Breast epithelium (tissue), 3 donors: ENCODE measurements around the gene GIPC3.
"Not testable (repeated sequence)": the region's sequence is repeated elsewhere in the genome, so short reads cannot be mapped to it uniquely, and the experiment has no call there.

Experiments used
- POLR2A ChIP-seq: fragments of 450-650 bp; IDR thresholded peaks from one replicate; pipeline ENCODE4 v1.6.1; 2016; ENCODE audit warnings: antibody characterized with exemption, mild to moderate bottlenecking, moderate library complexity
- POLR2AphosphoS5 ChIP-seq, 3 donors: sonication (generic); formaldehyde crosslinking; IDR thresholded peaks; one replicate each; pipeline ENCODE4 v1.6.1; 2017; ENCODE audit warnings: antibody characterized with exemption in 3 of 3
- TF ChIP-seq, protein P1 (sequence below), 3 donors: fragments of 450-650 bp; IDR thresholded peaks; one replicate each; pipeline ENCODE4 v1.5.1; 2016 to 2017; ENCODE audit warnings: antibody characterized with exemption in 3 of 3, mild to moderate bottlenecking in 3 of 3, moderate library complexity in 3 of 3

DNA sequence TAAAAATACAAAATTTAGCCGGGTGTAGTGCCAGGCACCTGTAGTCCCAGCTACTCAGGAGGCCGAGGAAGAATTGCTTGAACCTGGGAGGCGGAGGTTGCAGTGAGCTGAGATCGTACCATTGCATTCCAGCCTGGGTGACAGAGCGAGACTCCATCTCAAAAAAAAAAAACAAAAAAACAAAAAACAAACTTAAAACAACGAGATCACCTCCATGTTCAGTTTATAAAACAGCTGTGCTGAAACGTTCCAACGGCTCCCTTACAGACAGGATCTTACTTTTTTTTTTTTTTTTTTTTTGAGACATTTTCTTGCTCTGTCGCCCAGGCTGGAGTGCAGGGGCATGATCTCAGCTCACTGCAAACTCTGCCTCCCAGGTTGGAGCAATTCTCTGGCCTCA lies 43.5 kb downstream of the GIPC3 start:
- TF ChIP-seq, protein P1, sequence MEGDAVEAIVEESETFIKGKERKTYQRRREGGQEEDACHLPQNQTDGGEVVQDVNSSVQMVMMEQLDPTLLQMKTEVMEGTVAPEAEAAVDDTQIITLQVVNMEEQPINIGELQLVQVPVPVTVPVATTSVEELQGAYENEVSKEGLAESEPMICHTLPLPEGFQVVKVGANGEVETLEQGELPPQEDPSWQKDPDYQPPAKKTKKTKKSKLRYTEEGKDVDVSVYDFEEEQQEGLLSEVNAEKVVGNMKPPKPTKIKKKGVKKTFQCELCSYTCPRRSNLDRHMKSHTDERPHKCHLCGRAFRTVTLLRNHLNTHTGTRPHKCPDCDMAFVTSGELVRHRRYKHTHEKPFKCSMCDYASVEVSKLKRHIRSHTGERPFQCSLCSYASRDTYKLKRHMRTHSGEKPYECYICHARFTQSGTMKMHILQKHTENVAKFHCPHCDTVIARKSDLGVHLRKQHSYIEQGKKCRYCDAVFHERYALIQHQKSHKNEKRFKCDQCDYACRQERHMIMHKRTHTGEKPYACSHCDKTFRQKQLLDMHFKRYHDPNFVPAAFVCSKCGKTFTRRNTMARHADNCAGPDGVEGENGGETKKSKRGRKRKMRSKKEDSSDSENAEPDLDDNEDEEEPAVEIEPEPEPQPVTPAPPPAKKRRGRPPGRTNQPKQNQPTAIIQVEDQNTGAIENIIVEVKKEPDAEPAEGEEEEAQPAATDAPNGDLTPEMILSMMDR (IDR thresholded peaks at IDR 0.05): not testable (repeated sequence)
- TF ChIP-seq POLR2AphosphoS5 (IDR thresholded peaks at IDR 0.05); POLR2A: not testable (repeated sequence)
